Measurements from ENCODE around the gene DHCR7.
"Not testable (repeated sequence)": the region's sequence is repeated elsewhere in the genome, so short reads cannot be mapped to it uniquely, and the experiment has no call there.

DHCR7 gene

GRCh38 chr11:71425860-71426259 is 22.3 kb downstream of the DHCR7 start:
- peak; percentile 90 for ATAC-seq (ENCODE audit: low read depth)
- H3K4me3 ChIP-seq (ENCODE audit: severe bottlenecking), result no peak overlapping the region
- DNase-seq (ENCODE audit: low spot score), result no peak
- H3K36me3 ChIP-seq (ENCODE audit: low read depth), result no peaks in the 10 kb centered on the region
- no peak for TF ChIP-seq CTCF (IDR thresholded peaks at IDR 0.05; ENCODE audit: poor library complexity, severe bottlenecking)
- no peak overlapping the region for H3K27ac ChIP-seq (ENCODE audit: poor library complexity, severe bottlenecking)
- H3K9me3 ChIP-seq (ENCODE audit: severe bottlenecking), result no peaks in the 10 kb centered on the region
- H3K27me3 ChIP-seq (ENCODE audit: insufficient read depth, poor library complexity, severe bottlenecking), result no peaks in the 10 kb centered on the region
- H3K4me1 ChIP-seq (ENCODE audit: insufficient read depth, poor library complexity, severe bottlenecking), result no peaks in the 10 kb centered on the region

- no peak overlapping the region for H3K27ac ChIP-seq (ENCODE audit: poor library complexity, severe bottlenecking)
- DNase-seq (ENCODE audit: low spot score) (no peak), ATAC-seq (ENCODE audit: low read depth) (peak; percentile 8; the same call in 1 of the 3 replicates)
- H3K36me3 ChIP-seq (ENCODE audit: low read depth), result no peaks in the 10 kb centered on the region
- no peak overlapping the region for H3K4me3 ChIP-seq (ENCODE audit: severe bottlenecking)
- no peaks in the 10 kb centered on the region for H3K4me1 ChIP-seq (ENCODE audit: insufficient read depth, poor library complexity, severe bottlenecking)
- H3K9me3 ChIP-seq (ENCODE audit: severe bottlenecking), result no peaks in the 10 kb centered on the region
- H3K27me3 ChIP-seq (ENCODE audit: insufficient read depth, poor library complexity, severe bottlenecking), result no peaks in the 10 kb centered on the region
- TF ChIP-seq CTCF (IDR thresholded peaks at IDR 0.05; ENCODE audit: poor library complexity, severe bottlenecking), result no peak
These were observed 22.8 kb downstream of the DHCR7 start for GRCh38 chr11:71425409-71425808.

- DNase-seq (ENCODE audit: low spot score) (no peak), ATAC-seq (ENCODE audit: low read depth) (no peak)
- no peak for TF ChIP-seq CTCF (IDR thresholded peaks at IDR 0.05; ENCODE audit: poor library complexity, severe bottlenecking)
- H3K4me1 ChIP-seq (ENCODE audit: insufficient read depth, poor library complexity, severe bottlenecking), result no peaks in the 10 kb centered on the region
- H3K9me3 ChIP-seq (ENCODE audit: severe bottlenecking), result no peaks in the 10 kb centered on the region
- no peaks in the 10 kb centered on the region for H3K27me3 ChIP-seq (ENCODE audit: insufficient read depth, poor library complexity, severe bottlenecking)
- H3K4me3 ChIP-seq (ENCODE audit: severe bottlenecking), result no peak overlapping the region
- no peak overlapping the region for H3K27ac ChIP-seq (ENCODE audit: poor library complexity, severe bottlenecking)
- no peaks in the 10 kb centered on the region for H3K36me3 ChIP-seq (ENCODE audit: low read depth)
These were observed 24.9 kb downstream of the DHCR7 start for GRCh38 chr11:71423181-71423790.

GRCh38 chr11:71422318-71422717 is 25.9 kb downstream of the DHCR7 start:
- not testable (repeated sequence) for H3K4me3 ChIP-seq (ENCODE audit: severe bottlenecking); H3K27me3 ChIP-seq (ENCODE audit: insufficient read depth, poor library complexity, severe bottlenecking); ATAC-seq (ENCODE audit: low read depth); DNase-seq (ENCODE audit: low spot score); H3K9me3 ChIP-seq (ENCODE audit: severe bottlenecking); H3K4me1 ChIP-seq (ENCODE audit: insufficient read depth, poor library complexity, severe bottlenecking); H3K27ac ChIP-seq (ENCODE audit: poor library complexity, severe bottlenecking); H3K36me3 ChIP-seq (ENCODE audit: low read depth)

GRCh38 chr11:71421392-71421950 is 26.7 kb downstream of the DHCR7 start:
- Histone ChIP-seq H3K27me3 (ENCODE audit: insufficient read depth, poor library complexity, severe bottlenecking) (no peaks in the 10 kb centered on the region), H3K27ac (ENCODE audit: poor library complexity, severe bottlenecking) (no peak overlapping the region), H3K9me3 (ENCODE audit: severe bottlenecking) (no peaks in the 10 kb centered on the region), H3K4me3 (ENCODE audit: severe bottlenecking) (no peak overlapping the region), H3K36me3 (ENCODE audit: low read depth) (no peaks in the 10 kb centered on the region), H3K4me1 (ENCODE audit: insufficient read depth, poor library complexity, severe bottlenecking) (no peaks in the 10 kb centered on the region)
- no peak for ATAC-seq (ENCODE audit: low read depth)
- TF ChIP-seq CTCF (IDR thresholded peaks at IDR 0.05; ENCODE audit: poor library complexity, severe bottlenecking), result no peak
- DNase-seq (ENCODE audit: low spot score), result no peak
